Measurements from ENCODE around the gene ALDH16A1.

Gene ALDH16A1

GRCh38 chr19:49499030-49499670 lies 46.1 kb downstream of the ALDH16A1 start:
- ChIA-PET CTCF (interaction anchor here (1.1 to 1.3 kb wide), 3 partner anchors 47 to 180 kb away, joined by 3 to 4 read pairs (median 4); no protein-coding TSS in a partner anchor), POLR2A (interaction anchor here (1.4 kb wide), 1 partner anchor 177 kb away, joined by 4 read pairs; no protein-coding TSS in a partner anchor)
- no peak for DNase-seq (ENCODE audit: extremely low spot score)
- TF ChIP-seq CTCF (IDR thresholded peaks at IDR 0.05; ENCODE audit: control extremely low read depth, extremely low read depth, low read depth, missing control alignments), result no peak

GRCh38 chr19:49502866-49503581 lies 50.0 kb downstream of the ALDH16A1 start:
- POLR2A ChIA-PET, result no interaction called here
- peak; percentile 59 for TF ChIP-seq CTCF (IDR thresholded peaks at IDR 0.05; ENCODE audit: control extremely low read depth, extremely low read depth, low read depth, missing control alignments)
- CTCF ChIA-PET, result interaction anchor here (0.9 to 8.7 kb wide), 12 partner anchors 29 to 181 kb away, joined by 3 to 84 read pairs (median 4); partner anchors contain the start of genes FLT3LG, NOSIP, PRMT1 and PRRG2
- DNase-seq (ENCODE audit: extremely low spot score), result no peak

- ChIA-PET POLR2A (no interaction called here), CTCF (interaction anchor here (0.9 to 8.7 kb wide), 13 partner anchors 30 to 180 kb away, joined by 3 to 84 read pairs (median 4); partner anchors contain the start of genes FLT3LG, NOSIP, PRMT1 and PRRG2)
- TF ChIP-seq CTCF (IDR thresholded peaks at IDR 0.05; ENCODE audit: control extremely low read depth, extremely low read depth, low read depth, missing control alignments), result no peak
These were observed 50.5 kb downstream of the ALDH16A1 start for GRCh38 chr19:49503582-49503962.

GRCh38 chr19:49506575-49507105 lies 53.6 kb downstream of the ALDH16A1 start:
- DNase-seq (ENCODE audit: extremely low spot score), result peak; percentile 85
- ChIA-PET POLR2A (interaction anchor here (0.9 kb wide), 1 partner anchor 169 kb away, joined by 3 read pairs; no protein-coding TSS in a partner anchor), CTCF (interaction anchor here (0.7 to 8.7 kb wide), 16 partner anchors 9 to 197 kb away, joined by 3 to 84 read pairs (median 6); partner anchors contain the start of genes NOSIP, PRMT1 and RCN3)
- peak; percentile 93 for TF ChIP-seq CTCF (IDR thresholded peaks at IDR 0.05; ENCODE audit: control extremely low read depth, extremely low read depth, low read depth, missing control alignments)

More at GRCh38 chr19:49503582-49503962, 50.5 kb downstream of the ALDH16A1 start:
- DNase-seq (ENCODE audit: extremely low spot score), result no peak

GRCh38 chr19:49507803-49508494 lies 54.9 kb downstream of the ALDH16A1 start:
- DNase-seq (ENCODE audit: extremely low spot score), result no peak
- no peak for TF ChIP-seq CTCF (IDR thresholded peaks at IDR 0.05; ENCODE audit: control extremely low read depth, extremely low read depth, low read depth, missing control alignments)
- ChIA-PET CTCF (interaction anchor here (0.6 to 8.7 kb wide), 6 partner anchors 26 to 173 kb away, joined by 3 to 84 read pairs (median 27); partner anchors contain the start of gene PRMT1), POLR2A (interaction anchor here (0.5 kb wide), 1 partner anchor 90 kb away, joined by 3 read pairs; no protein-coding TSS in a partner anchor)
